ENCODE data around the gene GPC1.

DNA sequence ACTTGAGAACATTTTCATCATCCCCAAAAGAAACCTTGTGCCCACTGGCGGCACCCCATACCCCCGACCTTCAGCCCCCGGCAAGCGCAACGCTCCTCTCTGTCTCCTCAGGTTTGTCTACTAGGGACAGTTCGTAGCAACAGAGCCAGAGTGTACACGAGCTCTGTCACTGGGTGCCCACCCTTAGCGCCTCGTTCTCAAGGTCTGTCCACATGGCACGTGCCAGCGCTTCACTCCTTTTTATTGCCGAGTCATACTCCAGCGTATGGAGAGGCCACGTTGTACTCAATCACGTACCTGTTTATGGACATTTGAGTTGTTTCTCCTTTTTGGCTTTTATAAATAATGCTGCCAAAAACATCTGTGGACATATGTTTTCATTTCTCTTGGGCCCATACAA lies 30.3 kb upstream of the GPC1 start:
- TF ChIP-seq, protein P1, sequence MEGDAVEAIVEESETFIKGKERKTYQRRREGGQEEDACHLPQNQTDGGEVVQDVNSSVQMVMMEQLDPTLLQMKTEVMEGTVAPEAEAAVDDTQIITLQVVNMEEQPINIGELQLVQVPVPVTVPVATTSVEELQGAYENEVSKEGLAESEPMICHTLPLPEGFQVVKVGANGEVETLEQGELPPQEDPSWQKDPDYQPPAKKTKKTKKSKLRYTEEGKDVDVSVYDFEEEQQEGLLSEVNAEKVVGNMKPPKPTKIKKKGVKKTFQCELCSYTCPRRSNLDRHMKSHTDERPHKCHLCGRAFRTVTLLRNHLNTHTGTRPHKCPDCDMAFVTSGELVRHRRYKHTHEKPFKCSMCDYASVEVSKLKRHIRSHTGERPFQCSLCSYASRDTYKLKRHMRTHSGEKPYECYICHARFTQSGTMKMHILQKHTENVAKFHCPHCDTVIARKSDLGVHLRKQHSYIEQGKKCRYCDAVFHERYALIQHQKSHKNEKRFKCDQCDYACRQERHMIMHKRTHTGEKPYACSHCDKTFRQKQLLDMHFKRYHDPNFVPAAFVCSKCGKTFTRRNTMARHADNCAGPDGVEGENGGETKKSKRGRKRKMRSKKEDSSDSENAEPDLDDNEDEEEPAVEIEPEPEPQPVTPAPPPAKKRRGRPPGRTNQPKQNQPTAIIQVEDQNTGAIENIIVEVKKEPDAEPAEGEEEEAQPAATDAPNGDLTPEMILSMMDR (IDR thresholded peaks at IDR 0.05 in 4 of 5, conservative IDR thresholded peaks at IDR 0.05 in 1 of 5), result no peak
- TF ChIP-seq POLR2A (IDR thresholded peaks at IDR 0.05), result no peak
